Erythroblast (primary cell): Measurements from ENCODE around the gene MYOZ3.

Experiments used
- GATA1 ChIP-seq: IDR thresholded peaks from 2 replicates; pipeline ENCODE4 v1.6.1; 2011; ENCODE audit warnings: low read depth, mild to moderate bottlenecking, control low read depth, low read length, moderate library complexity
- POLR2A ChIP-seq: IDR thresholded peaks from 2 replicates; pipeline ENCODE4 v1.6.1; 2011; ENCODE audit warnings: mild to moderate bottlenecking, low read length

DNA sequence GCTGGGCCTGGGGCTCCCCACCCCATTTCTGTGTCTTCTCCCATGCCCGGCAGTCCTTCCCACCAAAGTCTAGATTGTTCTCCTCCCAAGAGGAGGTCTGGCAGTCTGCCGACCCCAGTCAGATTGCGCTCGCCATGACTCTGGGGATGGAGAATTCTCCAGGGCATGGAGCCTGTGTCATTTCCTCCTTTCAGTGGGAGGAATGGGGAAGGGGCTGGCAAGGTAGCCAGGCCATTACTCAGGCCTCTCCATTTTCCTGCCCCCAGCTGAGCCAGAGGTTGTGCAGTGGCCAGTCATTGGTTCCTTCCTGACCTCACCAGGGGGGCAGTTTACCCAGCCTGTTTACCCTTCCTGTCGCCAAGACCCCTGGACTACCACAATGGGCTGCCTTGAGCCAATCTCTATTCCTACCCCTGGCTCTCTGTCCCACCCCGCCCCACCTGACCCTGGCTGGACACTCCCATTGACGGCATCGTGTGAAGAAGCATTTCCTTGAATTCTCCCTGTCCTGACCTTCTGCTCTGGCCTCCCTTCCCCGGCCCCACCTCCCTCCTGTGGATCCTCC is 20.0 kb upstream of the MYOZ3 start:
- TF ChIP-seq POLR2A: no peak
- no peak for TF ChIP-seq GATA1
